ENCODE measurements around the gene DHCR24.
"Not testable (repeated sequence)": the region's sequence is repeated elsewhere in the genome, so short reads cannot be mapped to it uniquely, and the experiment has no call there.

DHCR24 gene, protein sequence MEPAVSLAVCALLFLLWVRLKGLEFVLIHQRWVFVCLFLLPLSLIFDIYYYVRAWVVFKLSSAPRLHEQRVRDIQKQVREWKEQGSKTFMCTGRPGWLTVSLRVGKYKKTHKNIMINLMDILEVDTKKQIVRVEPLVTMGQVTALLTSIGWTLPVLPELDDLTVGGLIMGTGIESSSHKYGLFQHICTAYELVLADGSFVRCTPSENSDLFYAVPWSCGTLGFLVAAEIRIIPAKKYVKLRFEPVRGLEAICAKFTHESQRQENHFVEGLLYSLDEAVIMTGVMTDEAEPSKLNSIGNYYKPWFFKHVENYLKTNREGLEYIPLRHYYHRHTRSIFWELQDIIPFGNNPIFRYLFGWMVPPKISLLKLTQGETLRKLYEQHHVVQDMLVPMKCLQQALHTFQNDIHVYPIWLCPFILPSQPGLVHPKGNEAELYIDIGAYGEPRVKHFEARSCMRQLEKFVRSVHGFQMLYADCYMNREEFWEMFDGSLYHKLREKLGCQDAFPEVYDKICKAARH

DNA sequence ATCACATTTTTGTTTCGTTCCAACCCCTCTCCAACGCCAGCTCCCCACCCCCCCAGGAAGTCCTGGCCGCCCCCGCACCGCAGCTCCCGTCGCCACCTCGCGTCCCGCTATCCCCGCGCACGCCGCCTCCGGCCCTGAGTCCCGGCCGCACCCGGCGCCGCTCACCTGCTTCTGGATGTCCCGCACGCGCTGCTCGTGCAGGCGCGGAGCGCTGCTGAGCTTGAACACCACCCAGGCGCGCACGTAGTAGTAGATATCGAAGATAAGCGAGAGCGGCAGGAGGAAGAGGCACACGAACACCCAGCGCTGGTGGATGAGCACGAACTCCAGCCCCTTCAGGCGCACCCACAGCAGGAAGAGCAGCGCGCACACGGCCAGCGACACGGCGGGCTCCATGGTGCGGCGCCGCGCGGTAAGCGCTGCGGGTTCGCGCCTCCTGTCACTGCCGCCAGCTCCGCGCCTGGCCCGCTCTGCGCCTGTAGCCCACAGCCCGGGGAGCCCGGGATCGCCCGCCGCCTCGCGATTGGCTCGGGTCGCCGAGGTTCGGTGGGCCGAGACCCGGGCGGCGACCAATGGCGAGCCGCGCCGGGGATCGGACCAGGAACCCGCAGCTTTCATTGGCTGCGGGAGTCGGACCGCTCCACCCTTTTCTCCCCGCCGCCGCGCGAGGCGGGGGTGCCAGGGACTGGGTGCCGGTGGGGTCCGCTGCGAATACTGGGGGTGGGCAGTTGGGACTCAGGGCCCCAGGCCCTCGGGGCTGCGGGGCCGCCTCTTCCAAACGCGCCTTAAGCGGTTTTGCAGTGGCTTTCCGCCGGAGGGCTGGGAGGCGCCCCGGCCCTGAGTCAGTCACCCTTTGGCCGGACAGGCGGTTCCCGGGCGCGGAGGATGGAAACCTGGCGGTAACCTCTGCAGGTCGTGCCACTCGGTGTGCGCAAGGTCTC, at the start of gene DHCR24:
Gene DHCR24 (minus strand): TSS at position 472 of the 941 bp plus-strand sequence. CDS start 76 bp downstream, at position 396.
- DNase-seq (ENCODE audit: low read depth) = peak; percentile 85

DNA sequence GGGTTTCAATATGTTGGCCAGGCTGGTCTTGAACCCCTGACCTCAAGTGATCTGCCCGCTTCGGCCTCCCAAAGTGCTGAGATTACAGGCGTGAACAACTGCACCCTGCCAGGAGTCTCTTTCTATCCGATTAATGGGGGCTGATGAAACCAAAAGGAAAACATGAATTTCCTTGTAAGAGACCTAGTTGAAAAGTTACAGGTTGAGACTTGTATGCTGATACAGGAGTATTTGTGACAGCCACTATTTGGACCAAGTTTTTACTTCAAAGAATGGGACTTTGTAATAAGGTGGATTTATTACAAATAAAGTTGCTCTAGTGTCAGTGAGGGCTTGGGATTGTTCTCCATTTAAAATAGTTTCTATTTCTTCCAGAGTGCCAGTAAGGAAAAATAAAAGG, 49.8 kb upstream of the DHCR24 start:
- DNase-seq (ENCODE audit: low read depth) = no peak

DNA sequence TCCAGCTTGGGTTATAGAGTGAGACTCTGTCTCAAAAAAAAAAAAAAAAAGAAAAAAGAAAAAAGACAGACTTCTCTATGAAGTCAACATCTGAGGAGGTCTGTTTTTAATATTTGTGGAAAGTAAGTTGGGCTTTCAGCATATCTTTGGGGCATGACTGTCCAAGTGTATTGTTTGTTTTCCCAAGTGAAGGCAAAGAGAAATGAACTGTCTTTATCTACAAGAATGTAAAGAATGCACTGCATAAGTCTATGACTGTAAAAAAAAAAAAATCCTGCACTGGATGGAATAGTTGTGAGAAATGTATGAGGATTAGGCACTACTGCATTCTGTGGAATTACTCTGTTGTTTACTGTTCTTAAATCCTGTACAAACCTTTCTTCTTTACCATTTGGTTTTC, 47.9 kb upstream of the DHCR24 start:
- DNase-seq (ENCODE audit: low read depth) = no peak

DNA sequence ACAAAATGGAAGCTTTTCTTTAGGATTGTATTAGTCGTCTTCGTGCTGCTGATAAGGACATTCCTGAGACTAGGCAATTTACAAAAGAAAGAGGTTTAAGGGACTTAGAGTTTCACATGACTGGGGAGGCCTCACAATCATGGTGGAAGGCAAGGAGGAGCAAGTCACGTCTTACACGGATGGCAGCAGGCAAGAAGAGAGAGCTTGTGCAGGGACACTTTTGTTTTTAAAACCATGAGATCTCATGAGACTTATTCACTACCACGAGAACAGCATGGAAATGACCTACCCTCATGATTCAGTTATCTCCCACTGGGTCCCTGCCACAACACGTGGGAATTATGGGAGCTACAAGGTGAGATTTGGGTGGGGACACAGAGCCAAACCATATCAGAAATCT, 47.1 kb upstream of the DHCR24 start:
- DNase-seq (ENCODE audit: low read depth) = not testable (repeated sequence)

DNA sequence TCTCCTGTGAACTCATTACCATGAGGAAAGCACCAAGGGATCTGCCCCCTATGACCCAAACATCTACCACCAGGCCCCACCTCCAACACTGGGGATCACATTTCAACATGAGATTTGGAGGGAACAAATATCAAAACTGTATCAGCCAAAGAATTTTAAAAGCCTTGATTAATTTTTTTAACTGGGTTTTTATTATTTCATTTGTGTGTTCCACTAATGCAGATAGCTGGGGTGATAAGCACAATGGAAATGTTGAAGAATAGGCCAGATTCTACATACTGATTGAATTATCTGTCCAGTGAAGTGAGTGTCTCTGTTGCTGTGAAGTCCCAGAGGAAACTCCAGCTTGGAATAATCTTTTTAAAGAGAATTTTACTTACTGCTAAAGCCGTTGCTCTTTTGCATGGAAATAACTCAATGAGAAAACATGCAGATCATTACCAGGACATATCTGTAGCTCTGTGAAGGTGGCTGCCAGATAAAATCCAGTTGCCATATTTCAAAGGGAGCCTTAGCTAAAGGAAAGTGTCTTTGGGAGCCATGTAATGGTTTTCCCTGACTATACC, 44.4 kb upstream of the DHCR24 start:
- no peak for DNase-seq (ENCODE audit: low read depth)

DNA sequence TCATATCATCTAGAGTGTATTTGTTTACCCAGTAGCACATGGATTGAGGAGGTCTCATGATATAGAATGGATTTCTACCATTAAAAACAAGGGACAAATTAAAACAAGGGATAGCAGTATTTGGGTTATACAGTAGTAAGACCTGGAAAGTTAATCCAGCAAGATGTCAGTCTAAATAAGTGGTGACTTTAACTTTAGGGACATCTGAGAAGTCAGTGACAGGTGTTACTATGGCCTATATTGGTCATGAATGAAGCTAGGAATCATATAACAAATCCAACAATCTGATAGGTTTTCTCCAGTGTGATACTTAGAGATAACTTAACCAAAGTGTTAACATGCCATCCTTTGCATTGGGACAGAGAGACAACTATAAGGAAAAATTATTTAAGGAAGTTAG, 42.7 kb upstream of the DHCR24 start:
- no peak for DNase-seq (ENCODE audit: low read depth)

DNA sequence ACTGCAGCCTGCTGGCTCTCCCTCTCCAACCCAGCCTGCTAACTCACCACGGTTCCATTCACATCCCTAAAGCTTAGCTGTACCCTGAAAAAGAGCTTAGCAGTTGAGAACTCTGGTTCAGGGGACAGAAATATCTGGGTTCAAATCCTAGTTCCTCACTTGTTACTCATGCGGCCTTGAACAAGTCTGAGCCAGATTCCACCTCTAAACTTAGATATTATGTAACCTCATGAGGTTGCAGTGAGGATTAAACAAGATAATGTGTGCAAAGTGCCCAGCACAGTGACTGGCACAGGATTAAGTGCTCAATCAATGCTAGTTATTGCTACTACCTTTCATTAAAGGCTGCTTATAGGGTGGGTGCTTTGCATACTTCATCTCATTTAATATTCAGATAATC, 41.3 kb upstream of the DHCR24 start:
- no peak for DNase-seq (ENCODE audit: low read depth)

DNA sequence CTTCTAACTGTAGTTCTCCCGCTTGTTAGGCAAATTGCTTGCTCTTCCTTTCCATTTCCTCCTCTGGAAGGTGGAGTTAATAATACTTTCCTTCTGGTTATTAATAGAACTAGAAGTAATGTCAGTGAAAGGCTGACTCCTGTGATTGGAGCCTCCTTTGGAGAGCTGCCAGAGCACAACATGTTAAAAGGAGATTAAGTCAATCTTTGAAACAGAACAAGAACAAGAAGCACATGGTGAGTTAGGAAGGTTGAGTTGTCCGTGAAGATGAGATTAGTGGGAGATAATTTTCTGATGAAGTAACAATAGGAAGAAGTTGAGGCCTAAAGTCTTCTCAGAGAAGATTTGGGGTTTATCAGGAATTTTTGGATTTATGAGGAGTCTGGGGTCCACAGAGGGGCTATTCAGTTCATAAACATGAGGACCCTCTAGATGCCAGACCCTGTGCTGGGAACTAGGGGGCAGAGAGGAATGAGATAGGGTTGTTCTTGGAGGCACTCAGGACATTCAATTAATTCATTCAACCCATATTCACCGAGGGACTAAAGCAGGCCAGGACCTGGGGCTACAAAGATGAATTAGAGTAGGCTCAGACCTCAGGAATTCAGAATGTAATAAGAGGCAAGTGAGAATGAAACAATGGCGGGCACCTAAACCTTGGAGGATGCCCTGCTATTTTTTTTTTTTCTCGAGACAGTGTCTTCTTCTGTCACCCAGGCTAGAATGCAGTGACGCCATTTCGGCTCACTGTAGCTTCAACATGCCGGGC, 40.7 kb upstream of the DHCR24 start:
- DNase-seq (ENCODE audit: low read depth) = no peak

DNA sequence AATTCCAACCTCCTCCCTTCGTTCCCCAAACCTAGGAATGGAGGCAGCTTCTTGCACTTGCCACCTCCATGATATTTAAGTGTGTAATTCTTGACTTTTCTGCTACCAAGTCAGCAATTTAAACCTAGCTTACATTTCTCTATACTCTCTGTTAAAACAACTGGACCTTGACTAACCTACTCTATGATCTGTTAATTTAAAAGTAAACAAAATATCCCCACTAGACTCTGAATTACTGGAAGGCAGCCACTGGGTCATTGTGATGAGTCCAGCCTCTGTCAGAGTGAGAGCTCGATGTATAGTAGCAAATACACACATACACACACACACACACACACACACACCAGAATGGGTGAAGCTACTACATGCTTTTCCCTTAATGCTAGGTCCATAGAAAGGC, 40.0 kb upstream of the DHCR24 start:
- no peak for DNase-seq (ENCODE audit: low read depth)

DNA sequence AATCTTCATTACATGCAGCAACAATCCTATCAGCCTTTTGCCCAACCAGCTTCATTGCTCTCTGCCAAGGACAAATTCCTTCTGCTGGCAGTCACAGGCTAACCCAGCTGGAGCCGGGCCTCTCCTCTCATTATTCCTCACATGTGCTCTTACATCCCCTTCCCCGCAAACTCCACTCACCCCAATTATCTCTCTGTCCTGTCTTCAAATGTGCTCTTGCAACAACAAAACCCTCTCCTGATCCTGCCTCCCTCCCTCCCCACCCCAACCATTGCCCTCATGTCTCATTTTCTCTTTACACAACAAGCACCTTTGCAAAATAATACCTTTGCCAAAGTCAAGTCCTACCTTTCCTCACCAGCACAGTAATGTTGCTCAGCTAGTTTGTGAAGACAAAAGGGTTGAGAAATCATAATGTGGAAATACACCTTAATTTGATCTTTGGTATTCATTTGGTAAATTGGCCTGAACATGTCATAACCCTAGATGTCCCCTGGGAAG, 36.0 kb upstream of the DHCR24 start:
- DNase-seq (ENCODE audit: low read depth) = no peak

DNA sequence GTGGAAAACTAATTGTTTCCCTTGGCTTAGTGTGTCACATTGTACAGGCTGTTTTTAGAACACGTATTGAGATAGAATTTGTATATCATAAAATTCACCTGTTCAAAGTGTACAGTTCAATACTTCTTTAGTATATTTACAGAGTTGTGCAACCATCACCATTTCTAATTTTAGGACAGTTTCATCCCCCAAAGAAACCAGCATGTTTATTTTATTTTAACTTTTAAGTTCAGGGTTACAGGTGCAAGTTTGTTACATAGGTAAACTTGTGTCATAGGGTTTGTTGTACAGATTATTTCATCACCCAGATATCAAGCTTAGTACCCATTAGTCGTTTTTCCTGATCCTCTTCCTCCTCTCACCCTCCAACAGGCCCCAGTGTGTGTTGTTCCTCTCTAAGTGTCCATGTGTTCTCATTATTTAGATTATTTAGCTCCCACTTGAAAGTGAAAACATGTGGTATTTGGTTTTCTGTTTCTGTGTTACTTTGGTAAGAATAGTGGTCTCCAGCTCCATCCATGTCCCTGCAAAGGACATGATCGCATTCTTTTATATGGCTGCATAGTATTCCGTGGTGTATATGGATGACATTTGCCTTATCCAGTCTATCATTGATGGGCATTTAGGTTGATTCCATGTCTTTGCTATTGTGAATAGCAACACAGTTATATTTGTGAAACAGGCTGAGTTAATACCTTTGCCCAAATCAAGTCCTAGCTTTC, 35.2 kb upstream of the DHCR24 start:
- DNase-seq (ENCODE audit: low read depth) = no peak

DNA sequence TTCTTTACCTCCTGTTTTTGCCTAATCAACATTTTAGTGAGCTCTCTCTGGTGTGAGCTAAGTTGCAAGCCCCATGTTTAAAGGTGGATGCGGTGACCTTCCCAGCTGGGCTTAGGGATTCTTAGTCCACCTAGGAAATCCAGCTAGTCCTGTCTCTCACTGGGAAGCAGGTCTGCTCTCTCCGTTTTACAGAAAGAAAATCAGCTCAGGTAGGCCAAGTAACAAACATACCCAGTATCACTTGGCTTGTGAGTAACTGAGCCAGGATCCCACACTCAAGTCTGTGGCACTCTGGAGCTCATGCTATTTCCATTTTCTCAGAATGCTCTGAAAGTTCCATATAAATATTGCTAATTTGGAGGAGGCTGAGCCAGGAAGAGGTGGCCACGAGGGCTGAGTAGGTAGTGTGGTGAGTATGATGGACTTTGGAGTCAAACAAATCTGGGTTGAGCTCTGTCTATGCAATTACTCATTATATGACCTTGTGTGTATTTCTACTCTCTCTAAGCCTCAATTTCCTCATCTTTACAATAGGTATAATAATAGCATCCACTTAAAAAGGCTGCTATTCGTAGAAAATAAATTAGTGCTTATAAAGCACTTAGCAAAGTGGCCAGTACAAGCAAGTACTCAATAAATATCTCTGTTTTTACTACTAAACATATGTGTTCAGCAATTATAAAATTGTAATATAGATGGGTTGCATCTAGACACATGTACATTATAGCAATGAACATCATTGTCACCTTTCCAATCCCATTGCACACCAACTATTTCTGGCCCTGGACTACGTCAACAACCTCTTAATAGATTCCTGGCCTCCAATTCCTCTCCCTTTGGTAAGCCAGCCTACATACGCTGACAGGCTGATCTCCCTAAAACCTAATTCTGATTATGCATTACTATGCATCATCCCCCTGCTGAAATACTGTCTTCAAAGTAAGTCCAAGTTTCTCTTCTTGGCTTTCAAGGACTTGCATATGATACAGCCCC, 32.7 kb upstream of the DHCR24 start:
- no peak for DNase-seq (ENCODE audit: low read depth)

DNA sequence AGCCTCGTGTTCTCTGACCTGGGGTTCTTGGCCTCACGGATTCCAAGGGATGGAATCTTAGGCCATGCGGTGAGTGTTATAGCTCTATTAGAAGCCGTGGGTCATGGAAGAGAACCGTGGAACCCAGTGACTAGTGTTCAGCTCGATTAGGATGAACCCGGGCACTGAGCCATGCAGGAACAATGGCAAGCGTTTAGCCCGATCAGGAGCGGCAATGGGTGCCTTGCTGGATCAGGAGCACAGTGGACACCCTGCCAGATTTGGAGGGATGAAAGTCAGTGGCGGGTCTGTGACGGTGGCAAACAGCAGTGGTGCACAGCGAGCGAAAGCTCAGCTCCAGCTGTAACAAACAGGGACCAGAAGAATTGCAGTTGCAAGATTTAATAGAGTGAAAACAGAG, 24.1 kb upstream of the DHCR24 start:
- not testable (repeated sequence) for DNase-seq (ENCODE audit: low read depth)

DNA sequence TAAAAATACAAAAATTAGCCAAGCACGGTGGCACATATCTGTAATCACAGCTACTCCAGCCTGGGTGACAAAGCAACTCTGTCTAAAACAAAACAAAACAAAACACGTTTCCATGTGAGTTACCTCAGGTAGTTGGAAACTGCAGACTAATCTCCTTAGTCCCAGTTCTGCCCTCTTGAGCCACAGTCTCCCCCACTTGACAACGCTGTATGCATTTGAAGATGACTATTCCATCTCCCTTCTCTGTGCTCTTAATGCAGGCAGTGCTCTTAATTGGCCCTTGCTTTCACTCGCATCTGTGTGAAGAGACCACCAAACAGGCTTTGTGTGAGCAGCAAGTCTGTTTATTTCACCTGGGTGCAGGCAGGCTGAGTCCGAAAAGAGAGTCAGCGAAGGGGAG, 19.6 kb upstream of the DHCR24 start:
- no peak for DNase-seq (ENCODE audit: low read depth)

DNA sequence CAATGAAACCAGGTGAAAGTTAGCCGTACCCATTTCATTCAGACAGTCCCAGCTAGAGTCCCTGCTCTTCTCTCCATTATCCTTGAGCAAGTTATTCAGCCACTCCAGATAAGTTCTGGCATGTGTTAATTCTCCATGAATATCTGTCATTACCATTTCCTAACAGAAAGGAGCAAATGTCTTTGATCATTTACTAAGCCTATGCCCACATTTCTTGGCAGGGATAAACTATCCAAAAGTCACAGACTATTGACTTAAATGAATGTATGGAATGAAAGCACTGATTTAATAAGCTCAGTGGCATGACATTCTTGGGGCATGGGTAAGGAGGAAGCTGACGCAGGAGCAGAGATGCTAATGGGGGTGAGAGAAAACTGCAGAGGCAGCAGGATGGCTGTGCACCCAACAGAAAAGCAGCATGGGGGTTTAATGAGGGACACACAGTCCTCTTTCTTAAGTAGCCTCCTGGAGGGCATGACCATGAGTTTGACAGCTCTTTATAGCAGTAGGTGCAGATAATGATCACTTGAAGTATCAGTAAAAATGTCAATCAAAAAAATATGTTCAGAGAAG, 17.6 kb upstream of the DHCR24 start:
- no peak for DNase-seq (ENCODE audit: low read depth)

DNA sequence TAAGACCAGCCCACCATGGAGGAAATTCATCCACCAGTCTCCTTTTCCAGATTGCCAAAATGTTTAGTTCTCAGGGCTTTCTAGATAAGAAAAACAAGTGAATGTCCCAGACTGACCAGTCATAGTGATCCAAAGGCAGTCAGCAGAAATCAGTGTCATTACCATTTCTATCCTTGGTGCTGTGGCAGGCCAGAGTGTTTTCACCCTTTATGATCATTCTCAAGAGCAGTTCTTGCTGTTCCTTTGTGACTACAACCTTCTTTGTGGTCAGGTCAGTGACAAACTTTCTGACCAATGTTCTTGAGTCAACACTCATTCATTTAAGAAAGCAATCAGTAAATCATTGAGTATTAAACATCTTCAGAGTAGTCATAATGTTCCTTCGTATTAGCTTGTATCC, 7.3 kb upstream of the DHCR24 start:
- no peak for DNase-seq (ENCODE audit: low read depth)

DNA sequence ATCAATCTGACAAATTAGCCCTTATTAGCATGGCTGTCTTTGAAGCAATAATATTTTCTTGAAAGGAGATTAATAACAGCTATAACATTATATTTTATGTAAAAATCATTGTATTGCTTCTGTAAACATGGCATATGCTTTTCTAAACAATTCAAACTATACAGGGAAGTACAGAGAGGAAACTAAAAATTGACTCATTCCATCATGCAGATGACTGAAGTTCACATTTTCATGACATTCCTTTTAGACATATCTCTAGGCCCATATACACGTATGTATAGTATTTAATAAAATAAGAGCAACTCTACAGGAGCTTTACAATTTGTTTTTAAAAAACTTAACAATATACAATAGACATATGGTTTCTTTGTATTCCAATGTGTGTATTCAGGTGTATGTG, 5.6 kb upstream of the DHCR24 start:
- no peak for DNase-seq (ENCODE audit: low read depth)

DNA sequence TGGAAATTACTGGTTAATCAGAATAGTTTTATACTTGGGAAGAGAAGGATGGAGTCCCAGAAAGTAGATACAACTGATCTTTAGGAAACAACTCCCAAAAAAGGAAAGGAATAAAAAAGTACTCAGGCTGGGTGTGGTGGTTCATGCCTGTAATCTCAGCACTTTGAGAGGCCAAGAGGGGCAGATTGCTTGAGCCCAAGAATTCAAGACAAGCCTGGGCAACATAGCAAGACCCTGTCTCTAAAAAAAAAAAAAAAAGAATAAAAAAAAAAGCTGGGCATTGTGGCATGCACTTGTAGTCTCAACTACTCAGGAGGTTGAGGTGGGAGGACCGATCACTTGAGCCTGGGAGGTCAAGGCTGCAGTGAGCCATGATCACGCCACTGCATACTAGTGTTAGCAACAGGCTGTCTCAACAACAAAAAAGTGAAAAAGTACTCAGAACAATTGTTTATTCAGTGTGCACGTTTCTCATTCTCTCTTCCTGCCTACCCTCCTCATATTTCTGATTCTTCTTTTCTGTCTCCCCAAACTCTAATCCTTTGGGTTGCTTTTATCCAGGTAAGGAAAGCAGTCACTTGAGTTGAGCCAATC, 2.2 kb upstream of the DHCR24 start:
- DNase-seq (ENCODE audit: low read depth) = no peak

Measured in activated T-cell treated with anti-CD3 and anti-CD28 coated beads for 48 hours (primary cell).